Epithelial cell of esophagus (primary cell): ENCODE data around the gene HHAT.
A peak's percentile ranks its signal among the peaks of the same experiment; 100 is the strongest.
"Not testable (repeated sequence)": the region's sequence is repeated elsewhere in the genome, so short reads cannot be mapped to it uniquely, and the experiment has no call there.

ENCODE experiments used
- DNase-seq: peaks from one replicate; pipeline ENCODE4 v3.0.0; 2010; ENCODE audit warnings: low read depth
- H3K4me3 ChIP-seq: 2 replicates; pipeline ENCODE4 v1.5.1; 2011; ENCODE audit warnings: mild to moderate bottlenecking, low read length, control low read depth
- CTCF ChIP-seq: IDR thresholded peaks from 2 replicates; pipeline ENCODE4 v1.5.1; 2011; ENCODE audit warnings: low read depth, mild to moderate bottlenecking, low read length, control low read depth, inconsistent platforms; ENCODE audit not compliant: insufficient read depth; ENCODE audit errors: missing control alignments

Gene HHAT

GRCh38 chr1:210400043-210400840, 71.5 kb downstream of the HHAT start:
- peak; percentile 77 for DNase-seq
- no peak overlapping the region for H3K4me3 ChIP-seq
- TF ChIP-seq CTCF, result peak; percentile 95

- TF ChIP-seq CTCF, result no peak
- no peak overlapping the region for H3K4me3 ChIP-seq
- no peak for DNase-seq
Observed at GRCh38 chr1:210402560-210402959, 73.9 kb downstream of the HHAT start.

- DNase-seq, result peak; percentile 59
- H3K4me3 ChIP-seq, result no peak overlapping the region
- TF ChIP-seq CTCF, result no peak
Observed at GRCh38 chr1:210405316-210405715, 76.6 kb downstream of the HHAT start.

GRCh38 chr1:210406341-210406740, 77.6 kb downstream of the HHAT start:
- H3K4me3 ChIP-seq, DNase-seq: not testable (repeated sequence)

- peak; percentile 96 for TF ChIP-seq CTCF
Observed at GRCh38 chr1:210407207-210407886, 78.6 kb downstream of the HHAT start.

GRCh38 chr1:210407887-210408252, 79.2 kb downstream of the HHAT start:
- H3K4me3 ChIP-seq, result no peak overlapping the region
- no peak for TF ChIP-seq CTCF
- DNase-seq, result no peak

More at GRCh38 chr1:210407207-210407886, 78.6 kb downstream of the HHAT start:
- peak; percentile 66 for DNase-seq
- no peak overlapping the region for H3K4me3 ChIP-seq

- no peak for DNase-seq
- no peak for TF ChIP-seq CTCF
- H3K4me3 ChIP-seq, result no peak overlapping the region
Observed at GRCh38 chr1:210412240-210412639, 83.5 kb downstream of the HHAT start.
